GM12891 (cell line): ENCODE measurements around the gene C19orf38.
A peak's percentile ranks its signal among the peaks of the same experiment; 100 is the strongest.

Experiments
- DNase-seq: peaks from one replicate; pipeline ENCODE4 v3.0.0; 2011; ENCODE audit warnings: low spot score; ENCODE audit not compliant: insufficient read length
- FAIRE-seq: peaks from 2 replicates; lab custom pipeline; 2011; peaks lifted over from hg19 to GRCh38; lab: Jason Lieb, UNC
- PAX5 ChIP-seq: IDR thresholded peaks from 2 replicates; pipeline ENCODE4 v1.6.1; 2011; ENCODE audit warnings: low read length, moderate library complexity, mild to moderate bottlenecking; ENCODE audit not compliant: insufficient read depth, severe bottlenecking
- POLR2A ChIP-seq: IDR thresholded peaks from 2 replicates; pipeline ENCODE4 v1.6.1; 2011; ENCODE audit warnings: low read depth, low read length, control low read depth
- POLR2AphosphoS5 ChIP-seq: IDR thresholded peaks from 2 replicates; pipeline ENCODE4 v1.6.1; 2011; ENCODE audit warnings: low read depth, low read length, control low read depth
- POU2F2 ChIP-seq: IDR thresholded peaks from 2 replicates; pipeline ENCODE4 v1.6.1; 2011; ENCODE audit warnings: low read depth, mild to moderate bottlenecking, control low read depth, low read length, moderate library complexity
- SPI1 ChIP-seq: IDR thresholded peaks from 2 replicates; pipeline ENCODE4 v1.6.1; 2011; ENCODE audit warnings: low read depth, low read length, control low read depth
- TAF1 ChIP-seq: IDR thresholded peaks from 2 replicates; pipeline ENCODE4 v1.6.1; 2011; ENCODE audit warnings: low read depth, low read length, control low read depth

Gene C19orf38

DNA sequence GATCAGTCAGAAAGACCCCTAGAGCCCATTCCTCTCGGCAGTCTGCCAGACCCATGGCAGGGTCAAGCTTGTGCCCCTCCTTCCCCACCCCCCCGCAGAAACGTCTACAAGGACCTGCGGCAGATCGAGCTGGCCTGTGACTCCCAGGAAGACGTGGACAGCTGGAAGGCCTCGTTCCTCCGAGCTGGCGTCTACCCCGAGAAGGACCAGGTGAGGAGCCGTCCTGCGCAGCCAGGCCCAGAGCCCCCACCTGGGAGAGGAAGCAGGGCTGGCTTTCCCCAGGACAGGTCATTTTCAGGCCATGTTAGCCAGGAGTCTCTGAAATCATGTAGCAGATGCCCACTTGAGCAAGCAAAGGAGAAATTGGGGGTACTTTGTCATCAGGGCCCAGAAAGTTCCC, 24.5 kb upstream of the C19orf38 start:
- TF ChIP-seq TAF1 (no peak), POLR2A (no peak), POLR2AphosphoS5 (no peak), PAX5 (no peak)
- DNase-seq (no peak), FAIRE-seq (no peak)

DNA sequence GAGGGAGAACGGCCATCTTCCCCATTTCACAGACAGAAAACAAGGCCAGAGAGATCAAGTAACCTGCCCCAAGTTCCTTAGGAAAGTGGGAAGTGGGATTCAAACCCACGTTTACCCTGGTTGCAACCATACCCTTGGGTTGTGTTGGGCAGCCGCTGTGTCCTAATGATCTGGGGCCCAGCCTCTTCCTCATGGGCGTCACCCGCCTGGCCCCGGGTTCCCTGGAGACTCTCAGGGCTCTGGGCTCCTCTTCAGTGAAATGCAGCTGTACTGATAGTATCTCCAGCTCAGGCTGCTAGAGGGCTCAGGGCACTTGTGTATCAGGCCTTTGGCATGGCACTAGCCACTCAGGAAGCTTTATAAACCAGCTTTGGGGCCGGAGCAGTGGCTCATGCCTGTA, 22.0 kb upstream of the C19orf38 start:
- FAIRE-seq (no peak), DNase-seq (no peak)
- no peak for TF ChIP-seq POLR2A
- no peak for TF ChIP-seq SPI1
- TF ChIP-seq TAF1, result no peak
- no peak for TF ChIP-seq POU2F2
- TF ChIP-seq PAX5, result no peak
- no peak for TF ChIP-seq POLR2AphosphoS5

DNA sequence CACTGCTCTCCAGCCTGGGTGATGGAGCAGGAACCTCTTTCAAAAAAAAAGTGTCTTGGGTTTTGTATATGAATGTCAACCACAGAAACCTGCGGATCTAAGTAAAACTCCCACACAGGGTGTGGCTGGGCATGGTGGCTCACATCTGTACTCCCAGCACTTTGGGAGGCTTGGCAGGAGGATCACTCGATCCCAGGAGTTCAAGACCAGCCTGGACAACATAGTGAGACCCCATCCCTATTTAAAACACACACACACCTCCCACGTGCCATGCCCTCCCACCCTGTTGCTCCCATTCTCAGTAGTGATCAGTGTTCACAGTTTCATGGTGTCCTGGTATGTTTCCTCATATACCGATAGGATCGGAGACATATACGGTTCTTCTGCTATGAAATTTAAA, 21.4 kb upstream of the C19orf38 start:
- FAIRE-seq, result no peak
- no peak for DNase-seq
- TF ChIP-seq SPI1, result no peak
- TF ChIP-seq PAX5, result no peak
- no peak for TF ChIP-seq POU2F2
- TF ChIP-seq TAF1, result no peak
- TF ChIP-seq POLR2A, result no peak
- TF ChIP-seq POLR2AphosphoS5, result no peak

DNA sequence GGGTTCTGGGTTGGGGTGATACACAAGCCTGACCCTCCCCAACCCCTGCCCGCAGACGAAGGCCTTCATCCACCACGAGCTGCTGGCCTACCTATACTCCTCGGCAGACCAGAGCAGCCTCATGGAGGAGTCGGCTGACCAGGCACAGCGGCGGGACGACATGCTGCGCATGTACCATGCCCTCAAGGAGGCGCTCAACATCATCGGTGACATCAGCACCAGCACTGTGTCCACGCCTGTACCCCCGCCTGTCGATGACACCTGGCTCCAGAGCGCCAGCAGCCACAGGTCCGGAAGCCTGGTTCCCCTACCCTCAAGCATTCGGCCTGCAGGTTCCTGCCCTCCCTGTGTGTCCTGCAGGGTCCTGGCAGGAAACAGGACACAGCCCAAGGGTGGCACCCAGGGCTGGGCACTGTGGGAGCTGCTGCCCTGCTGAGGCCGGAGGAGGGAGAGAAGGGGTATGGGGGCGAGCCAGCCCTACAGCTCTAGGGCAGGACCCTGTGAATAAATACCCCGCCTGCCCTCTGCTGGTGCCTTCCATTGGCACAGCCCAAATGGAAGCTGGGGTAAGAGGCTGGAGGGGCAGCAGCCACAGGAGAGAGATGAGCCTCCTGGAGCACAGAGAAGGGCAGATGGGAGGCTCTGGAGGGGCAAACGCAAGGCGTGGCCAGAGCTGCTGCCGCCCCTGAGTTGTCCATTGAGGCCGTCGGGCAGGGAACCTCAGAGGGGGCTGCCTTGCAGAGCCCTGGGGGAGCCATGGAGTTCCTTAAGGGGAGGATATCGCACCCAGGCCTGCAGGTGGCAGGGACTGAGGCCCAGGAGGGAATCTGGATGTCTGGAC, 19.0 kb upstream of the C19orf38 start:
- FAIRE-seq, result no peak
- no peak for TF ChIP-seq TAF1
- TF ChIP-seq SPI1, result no peak
- no peak for TF ChIP-seq POU2F2
- TF ChIP-seq POLR2A, result no peak
- no peak for TF ChIP-seq PAX5
- no peak for TF ChIP-seq POLR2AphosphoS5
- DNase-seq, result peak; percentile 14

DNA sequence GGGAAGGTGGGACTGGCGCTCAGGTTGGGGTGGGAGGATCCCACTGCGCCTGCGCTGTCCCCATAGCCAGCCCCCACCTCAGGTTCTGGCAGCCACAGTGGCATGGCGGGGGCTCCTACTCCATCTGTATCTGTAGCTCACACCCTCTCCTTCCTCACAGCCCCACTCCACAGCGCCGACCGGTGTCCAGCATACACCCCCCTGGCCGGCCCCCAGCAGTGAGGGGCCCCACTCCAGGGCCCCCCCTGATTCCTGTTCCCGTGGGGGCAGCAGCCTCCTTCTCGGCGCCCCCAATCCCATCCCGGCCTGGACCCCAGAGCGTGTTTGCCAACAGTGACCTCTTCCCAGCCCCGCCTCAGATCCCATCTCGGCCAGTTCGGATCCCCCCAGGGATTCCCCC, 18.2 kb upstream of the C19orf38 start:
- DNase-seq, result no peak
- no peak for FAIRE-seq
- TF ChIP-seq SPI1 (no peak), POLR2AphosphoS5 (no peak), POU2F2 (no peak), POLR2A (no peak), TAF1 (no peak), PAX5 (no peak)

DNA sequence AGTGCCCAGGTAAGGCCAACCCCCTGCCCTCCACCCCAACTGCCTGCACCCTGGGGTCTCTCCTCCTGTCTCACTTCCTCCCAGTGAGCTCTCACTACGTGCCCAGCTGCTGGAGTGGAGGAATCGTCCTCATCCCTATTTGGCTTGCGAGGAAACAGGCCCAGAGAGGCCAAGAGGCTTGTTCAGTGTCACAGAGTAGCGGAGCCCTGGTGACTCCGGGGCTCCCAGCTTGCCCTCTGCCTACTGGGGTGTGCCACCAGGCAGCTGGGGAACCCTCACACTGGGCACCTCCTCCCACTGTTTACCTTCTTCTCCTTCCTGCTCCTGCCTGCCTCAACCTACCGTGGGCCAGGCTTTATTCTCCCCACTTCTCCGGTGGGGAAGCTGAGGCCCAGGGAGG, 17.8 kb upstream of the C19orf38 start:
- DNase-seq, result no peak
- FAIRE-seq, result no peak
- TF ChIP-seq TAF1 (no peak), PAX5 (no peak), POLR2AphosphoS5 (no peak), SPI1 (no peak), POLR2A (no peak), POU2F2 (no peak)

DNA sequence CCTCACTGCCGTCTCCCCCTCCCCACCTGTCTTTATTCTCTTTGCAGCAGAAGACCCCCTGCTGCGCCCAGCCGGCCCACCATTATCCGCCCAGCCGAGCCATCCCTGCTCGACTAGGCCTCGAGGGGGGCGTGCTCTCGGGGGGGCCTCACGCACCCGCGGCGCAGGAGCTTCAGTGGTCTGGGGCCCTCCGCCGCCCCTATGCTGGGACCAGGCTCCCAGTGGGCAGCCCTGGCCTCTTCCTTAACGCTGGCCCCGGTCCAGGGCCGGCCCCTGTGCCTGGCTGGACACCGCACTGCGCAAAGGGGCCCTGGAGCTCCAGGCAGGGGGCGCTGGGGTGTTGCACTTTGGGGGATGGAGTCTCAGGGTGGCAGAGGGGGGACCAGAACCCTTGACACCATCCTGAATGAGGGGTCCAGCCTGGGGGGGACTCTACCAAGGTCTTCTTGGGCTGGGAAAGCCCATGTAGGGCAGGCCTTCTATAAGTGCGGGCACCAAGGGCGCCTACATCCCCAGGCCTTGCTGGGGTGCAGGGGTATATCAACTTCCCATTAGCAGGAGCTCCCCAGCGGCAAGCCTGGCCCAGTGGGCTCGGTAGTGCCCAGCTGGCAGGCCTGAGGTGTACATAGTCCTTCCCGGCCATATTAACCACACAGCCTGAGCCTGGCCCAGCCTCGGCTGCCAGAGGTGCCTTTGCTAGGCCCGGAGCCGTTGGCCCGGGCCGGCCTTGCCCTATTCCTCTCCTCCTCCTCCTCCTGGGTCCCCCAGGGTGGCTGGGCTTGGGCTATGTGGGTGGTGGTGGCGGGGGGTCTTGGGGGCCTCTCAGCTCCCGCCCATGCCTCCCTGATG, 17.1 kb upstream of the C19orf38 start:
- TF ChIP-seq POU2F2, result no peak
- no peak for TF ChIP-seq POLR2AphosphoS5
- no peak for TF ChIP-seq PAX5
- no peak for TF ChIP-seq POLR2A
- no peak for TF ChIP-seq TAF1
- no peak for TF ChIP-seq SPI1
- DNase-seq (peak; percentile 10), FAIRE-seq (no peak)

DNA sequence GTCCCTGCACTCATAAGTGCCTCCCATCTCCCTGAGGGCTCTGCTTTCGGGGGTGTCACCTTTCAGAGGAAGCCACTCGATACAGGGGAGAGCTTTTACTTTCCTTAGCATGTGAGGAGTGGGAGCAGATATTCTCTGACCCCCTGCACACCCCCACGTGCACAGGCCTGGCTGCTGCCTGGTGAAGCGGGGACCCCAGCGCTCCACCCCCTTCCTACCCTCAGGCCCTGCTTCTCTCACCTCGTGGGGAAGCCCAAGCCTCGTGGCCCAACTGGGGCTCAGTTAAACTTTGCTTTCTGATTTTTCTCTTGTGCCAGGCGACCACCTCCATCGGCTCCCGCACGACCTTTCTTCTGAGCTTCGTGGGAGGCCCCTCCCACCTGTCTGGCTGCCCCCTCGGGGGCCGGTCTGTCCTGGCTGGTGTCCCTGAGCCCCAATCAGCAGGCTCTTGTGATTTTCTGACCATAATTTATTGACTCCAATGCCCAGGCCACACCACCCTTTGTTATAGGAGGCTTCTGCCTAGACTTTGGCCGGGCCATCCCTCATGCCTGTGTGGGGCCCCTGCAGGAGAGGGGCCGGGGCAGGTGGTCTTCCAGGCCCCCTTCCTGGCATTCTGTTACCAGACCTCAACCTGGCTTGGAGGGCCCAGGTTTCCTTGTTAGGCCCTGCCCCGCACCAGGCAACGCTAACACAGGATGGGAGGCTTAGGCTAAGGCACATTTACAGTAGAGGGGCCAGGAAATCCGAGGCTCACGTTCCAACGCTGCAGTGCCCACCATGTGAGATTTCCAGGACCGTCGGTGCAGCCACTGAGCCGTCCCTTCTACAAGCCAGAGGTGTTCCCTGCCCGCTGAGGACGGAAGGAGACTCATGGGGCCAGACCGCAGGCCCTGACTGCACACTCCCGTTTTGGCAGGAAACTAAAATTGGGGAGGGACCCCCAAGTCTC, 16.0 kb upstream of the C19orf38 start:
- DNase-seq (no peak), FAIRE-seq (no peak)
- TF ChIP-seq TAF1, result no peak
- TF ChIP-seq PAX5, result no peak

DNA sequence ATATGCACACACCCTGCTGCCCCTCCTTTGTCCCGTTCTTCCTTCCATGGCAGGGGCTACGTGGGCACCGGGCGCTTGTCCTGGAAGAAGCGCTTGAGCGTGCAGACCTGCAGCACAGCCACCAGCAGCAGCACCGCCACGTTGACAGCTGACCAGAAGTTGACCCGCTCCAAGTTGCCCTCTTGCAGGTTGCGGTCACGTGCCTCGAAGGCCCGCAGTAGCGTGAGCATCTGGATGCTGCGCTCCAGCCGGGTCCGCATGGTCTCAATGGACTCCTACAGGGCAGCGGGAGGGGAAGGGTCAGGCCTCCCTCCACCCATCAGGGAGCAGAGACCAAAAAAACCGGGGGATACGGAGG, 15.3 kb upstream of the C19orf38 start:
- DNase-seq, result no peak
- FAIRE-seq, result no peak
- TF ChIP-seq POLR2AphosphoS5, result 0 out of 2 replicates have a peak, but pooled peaks have one; percentile 36
- TF ChIP-seq PAX5, result no peak
- TF ChIP-seq POLR2A, result no peak
- no peak for TF ChIP-seq SPI1
